Measurements from ENCODE around the gene FAM120B.

The FAM120B gene

DNA sequence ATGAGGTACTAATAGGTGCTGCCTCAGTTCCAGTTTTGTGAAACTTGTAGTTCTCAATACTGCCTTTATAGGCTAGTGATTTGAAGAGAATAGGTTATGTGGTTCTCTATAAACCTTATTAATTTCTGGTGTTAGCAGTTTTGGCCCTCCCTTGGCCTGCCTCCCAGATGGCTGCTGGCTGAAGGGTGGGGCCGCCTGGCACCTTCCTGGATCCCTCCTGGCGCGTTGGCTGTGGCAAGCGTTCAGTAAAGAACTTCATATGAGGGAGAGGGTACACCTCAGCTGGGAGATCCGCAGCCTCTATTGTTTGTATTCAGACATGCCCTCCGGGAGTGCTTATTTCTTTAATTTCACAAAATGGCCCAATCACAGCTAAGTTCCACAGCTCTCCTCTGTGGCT is 51.9 kb downstream of the FAM120B start:
- DNase-seq (ENCODE audit: low read depth) = no peak

DNA sequence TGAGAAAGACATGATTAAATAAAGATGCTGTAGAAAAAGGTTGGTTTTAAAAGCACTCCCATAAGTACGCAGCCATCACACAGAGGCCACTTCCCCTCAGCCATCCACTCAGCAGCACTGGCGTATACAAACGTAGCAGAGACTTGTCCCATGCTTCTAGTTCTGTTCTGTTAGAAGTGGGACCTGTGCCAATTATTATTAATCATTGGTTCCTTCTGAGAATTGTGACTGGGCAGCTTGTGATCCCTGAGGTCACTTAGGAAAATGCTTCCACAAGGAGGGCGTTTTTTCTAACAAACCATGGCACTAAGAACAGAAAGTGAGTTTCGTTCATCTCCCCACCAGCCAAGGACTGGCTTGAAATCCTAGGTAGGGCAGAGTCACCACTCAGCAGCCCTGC is 53.9 kb downstream of the FAM120B start:
- no peak for DNase-seq (ENCODE audit: low read depth)

DNA sequence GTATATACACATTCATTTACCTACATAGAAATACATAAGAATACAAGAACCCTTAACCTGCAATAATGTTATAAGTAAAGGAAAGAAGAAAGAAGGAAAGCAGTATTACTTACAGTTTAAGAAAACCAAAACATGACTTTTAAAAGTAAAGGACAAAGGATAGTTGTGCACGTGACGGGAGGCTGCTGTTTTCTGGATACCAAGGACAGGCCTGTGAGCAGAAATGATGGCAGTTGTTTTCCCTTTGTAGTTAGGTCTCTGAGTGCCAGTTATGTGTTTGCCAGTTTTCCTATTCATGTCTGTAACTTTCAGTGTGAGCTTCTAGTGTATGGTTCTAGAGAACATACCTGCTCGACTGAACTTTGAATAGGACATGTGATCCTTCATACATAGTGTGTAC is 54.8 kb downstream of the FAM120B start:
- DNase-seq (ENCODE audit: low read depth) = no peak

DNA sequence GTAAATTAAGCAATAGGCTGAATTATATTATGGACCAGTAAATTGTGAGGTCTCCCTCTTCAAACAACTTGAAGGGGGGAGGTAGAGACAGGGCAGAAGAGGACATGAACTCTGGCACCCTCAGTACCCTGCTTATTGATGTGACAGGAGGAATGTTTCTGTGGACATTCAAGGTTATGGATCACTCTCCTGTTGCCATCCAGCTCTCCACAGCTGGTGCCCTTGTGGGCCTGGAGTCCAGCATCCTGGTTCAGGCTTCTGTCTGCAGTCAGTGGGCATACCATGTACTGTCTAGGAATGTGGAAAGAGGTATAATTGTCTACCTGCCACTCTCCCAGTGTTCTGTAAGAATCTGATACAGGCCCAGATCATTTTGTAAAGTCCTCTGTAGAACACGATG is 55.6 kb downstream of the FAM120B start:
- no peak for DNase-seq (ENCODE audit: low read depth)

DNA sequence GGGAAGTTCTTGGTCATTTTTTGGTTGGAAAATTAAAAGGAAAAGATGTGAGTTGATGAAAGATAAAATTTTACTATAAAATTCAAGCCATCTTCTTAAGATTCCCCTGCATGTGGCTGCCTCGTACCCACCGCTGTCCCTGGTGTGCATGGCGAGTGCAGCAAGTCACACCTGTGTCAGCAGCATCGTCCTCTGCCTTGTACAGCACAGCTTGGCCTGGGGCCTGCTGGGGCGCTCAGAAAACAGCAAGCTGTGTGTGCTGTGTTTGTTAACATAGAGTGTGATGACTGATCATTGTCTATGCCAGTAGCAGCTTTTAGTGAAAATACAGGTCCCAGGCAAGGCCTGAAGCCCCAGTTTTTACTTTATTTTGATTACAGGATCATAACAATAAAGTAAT is 56.7 kb downstream of the FAM120B start:
- no peak for DNase-seq (ENCODE audit: low read depth)

DNA sequence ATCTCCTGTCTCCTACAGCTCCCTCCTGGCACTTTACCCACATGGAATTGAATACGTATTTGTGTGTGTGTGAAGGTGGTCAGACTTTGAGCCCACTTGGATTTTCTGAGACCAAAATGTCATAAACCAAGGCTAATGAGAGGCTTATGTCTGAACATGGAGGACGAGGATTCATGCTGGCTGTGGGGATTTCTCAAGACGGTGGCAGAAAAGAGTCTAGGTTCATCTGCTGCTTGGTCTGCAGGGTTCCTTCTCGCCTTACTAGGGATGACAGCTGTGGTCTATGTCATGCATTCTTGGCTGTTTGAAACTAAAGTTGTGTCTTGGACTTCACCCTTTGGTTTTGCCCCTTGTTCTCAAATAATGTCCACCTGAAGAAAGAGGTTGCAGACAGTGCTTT is 58.6 kb downstream of the FAM120B start:
- DNase-seq (ENCODE audit: low read depth) = no peak

DNA sequence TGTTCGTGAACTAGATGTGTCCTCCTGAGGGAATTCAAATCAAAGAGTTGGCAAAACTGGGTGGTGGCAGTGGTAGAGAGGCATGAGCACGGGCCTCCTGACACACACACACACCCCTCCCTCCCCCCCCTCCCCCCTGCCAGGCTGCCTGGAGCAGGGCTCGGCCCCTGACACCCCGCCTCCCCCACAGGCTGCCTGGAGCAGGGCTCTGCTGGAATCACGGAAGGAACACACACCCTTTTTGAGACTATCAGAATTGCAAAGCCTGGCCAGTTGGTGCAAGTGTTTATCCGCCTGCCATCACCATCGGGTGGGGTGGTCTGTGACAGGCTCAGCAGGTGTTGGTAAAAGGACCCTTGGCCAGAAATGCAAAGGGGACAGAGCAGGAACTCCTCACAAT is 59.0 kb downstream of the FAM120B start:
- DNase-seq (ENCODE audit: low read depth) = no peak

DNA sequence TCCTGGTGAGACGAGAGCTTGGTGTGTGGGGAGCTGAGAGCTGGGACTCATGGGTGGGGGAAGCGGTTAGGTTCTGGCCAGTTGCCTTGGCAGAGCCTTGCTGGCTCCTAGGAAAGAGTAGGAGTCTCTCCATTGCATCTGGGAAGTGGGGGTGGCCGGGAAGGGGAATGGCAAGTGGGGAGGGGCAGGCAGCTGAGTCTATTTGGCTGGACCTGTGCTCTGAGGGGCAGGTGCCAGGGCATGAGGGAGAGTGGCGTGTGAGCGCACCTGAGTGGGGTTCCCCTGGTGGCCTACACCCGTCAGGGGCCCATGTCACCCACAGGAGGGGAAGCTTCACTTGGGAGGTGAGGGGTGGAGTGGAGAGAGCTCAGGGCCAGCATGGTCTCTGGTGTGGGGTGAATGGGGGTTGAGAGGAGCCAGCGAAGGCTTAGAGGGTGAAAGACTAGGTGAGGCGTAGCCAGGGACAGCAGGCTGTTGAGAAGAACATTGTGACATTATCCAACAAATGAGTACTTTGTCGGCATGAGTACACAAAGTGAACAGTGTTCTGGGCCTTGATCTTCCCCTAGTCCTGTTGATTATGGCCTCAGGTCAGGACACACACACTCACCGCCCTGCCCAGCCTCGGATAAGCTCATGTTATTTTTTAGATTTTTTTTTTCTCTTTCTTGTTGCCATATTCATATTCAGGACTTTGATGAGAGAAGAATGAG is 59.8 kb downstream of the FAM120B start:
- no peak for DNase-seq (ENCODE audit: low read depth)

DNA sequence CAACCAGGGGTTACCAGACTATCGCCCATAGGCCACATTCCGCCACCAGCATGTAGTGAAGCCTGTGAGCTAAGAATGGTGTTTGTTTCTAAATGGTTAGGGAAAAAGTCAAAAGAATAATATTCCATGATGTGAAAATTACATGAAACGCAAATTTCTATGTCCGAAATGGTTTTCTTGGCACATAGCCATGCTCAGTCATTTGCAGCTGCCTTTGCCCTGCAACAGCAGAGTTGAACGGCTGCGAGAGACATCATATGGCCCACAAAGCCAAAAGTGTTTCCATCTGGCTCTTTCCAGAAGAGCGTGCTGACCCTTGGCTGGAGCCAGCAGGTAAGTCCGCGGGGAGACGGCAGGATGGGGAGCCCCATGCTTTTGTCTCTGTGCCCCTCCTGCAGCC is 60.7 kb downstream of the FAM120B start:
- no peak for DNase-seq (ENCODE audit: low read depth)

DNA sequence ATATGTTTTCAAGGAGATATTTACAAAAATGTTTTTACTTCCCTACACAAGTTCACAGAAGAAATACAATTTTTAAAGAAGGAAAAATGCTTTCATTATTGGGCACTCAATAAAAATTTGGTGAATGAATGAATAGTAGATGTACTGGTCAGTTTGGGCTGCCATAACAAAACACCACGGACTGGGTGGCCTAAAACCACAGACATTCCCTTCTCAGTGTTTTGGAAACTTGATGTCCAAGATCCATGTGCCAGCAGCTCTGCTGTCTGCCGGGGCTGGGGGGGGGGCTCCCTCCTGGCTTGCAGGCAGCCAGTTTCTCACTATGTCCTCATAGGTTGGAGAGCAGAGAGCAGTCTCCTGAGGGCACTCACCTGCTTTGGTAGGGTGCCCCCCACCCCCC is 62.0 kb downstream of the FAM120B start:
- peak; percentile 46 for DNase-seq (ENCODE audit: low read depth)

DNA sequence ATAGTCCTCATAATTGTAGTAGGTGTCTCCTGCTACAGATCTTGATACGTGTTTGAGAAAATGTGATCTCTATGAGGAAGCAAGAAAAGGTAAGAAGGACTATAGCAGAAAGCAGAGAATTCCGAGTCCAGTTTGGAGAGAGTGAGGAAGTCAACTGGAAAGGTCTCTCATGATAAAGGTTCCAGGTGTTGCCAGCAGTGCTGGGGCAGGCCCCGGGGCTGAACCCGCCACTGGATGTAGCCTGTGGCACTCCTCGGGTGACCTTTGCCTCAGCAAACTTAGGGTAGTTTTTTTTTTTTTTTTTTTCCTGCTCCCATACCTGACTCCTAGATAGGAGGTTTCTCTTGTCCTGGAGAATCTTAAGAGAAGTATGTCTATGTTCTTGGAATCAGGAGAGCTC is 62.8 kb downstream of the FAM120B start:
- no peak for DNase-seq (ENCODE audit: low read depth)

DNA sequence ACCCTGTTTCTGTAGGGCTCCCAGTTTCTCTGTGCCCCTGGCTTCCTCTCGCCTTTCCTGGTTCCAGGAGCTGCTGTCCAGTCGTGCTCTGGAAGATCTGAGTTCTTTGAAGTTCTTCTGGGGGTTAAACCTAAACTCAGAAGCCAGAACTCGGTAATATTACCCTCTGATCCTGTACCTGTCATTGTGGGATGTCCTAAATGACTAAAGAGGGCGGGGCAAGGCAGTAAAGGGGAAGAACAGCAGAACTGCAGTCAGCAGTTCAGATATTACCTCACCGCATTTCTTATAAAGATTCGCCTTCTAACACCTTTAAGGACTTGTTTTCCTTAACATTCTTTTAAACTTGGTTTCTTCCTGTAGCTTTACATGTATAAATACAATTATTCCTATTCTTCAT is 63.9 kb downstream of the FAM120B start:
- DNase-seq (ENCODE audit: low read depth) = no peak

DNA sequence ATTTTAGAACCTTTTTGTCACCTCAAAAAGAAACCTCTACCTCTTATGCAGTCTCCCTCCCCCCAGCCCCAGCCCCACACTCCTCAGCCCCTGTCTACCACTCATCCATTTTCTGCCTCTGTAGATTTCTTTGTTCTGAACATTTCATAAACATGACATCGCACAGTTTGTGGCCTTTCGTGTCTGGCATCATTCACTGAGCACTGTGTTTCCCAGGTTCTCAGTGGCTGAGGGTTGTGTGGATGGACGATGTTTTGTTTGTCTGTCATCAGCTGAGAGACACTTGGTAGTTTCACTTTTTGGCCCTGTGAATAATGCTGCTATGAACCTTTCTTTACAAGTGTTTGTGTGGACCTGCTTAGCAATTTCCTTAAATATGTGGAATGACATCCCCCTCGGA is 64.5 kb downstream of the FAM120B start:
- peak; percentile 50 for DNase-seq (ENCODE audit: low read depth)

DNA sequence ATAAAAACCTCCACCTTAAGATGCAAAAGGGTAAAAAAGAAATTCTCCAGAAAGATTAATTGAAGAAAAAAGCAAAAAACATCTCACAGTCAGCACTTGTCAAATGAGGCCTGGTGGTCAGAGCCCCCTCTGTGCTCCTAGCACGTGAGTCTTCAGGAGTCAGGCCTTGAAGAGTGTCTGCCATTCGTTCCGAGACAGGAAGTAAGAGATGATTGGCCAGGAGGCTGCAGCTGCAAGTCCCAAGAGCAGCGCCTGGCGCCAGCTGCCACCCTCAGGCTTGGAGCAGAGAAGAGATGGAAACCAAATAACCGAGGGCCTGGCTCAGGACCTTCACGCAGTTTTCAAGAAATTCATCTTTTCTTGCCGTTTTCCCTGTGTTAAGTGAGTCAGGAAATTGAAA is 65.0 kb downstream of the FAM120B start:
- DNase-seq (ENCODE audit: low read depth) = peak; percentile 41

DNA sequence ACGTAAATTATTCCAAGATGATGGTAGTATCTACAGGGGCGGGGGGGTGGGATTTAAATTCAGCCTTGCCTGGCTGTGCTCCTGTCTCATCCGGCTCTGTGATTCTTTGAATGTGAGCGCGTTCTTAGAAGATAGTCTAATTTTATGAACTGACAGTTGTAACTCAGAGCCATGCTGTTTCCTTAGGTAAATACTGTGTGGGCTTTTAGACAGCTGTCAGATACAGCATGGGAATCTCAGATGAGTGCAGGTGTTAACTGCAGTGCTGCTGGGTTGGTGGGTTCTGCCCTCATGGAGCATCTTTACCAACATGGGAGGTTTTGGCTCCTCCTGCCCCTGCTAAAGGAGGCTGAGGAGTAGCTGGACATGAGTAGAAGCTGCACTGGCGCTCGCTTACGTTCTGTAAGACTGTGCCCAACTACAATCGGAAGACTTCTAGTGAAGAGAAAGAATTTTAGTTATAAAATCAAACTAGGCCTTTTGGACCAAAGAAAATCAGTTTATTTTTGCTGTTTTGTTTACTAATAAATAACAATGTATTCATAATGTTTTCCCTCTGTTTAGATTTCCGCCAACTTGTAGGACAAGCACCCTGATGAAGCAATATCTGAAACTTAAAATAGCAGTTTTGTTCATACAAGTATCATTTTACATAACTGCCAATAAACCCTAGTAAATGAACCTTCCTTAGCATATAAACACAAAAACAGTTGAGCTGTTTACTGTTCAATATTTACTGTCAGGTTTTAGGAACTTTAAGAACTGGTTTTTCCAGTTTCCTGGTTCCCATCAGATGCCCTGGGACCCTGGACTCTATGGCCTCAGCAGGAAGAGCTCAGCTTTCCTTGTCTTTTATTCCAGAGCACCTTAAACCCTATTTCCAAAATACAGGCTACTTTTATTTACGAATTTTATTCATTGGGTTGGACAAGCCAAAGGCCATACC is 66.1 kb downstream of the FAM120B start:
- no peak for DNase-seq (ENCODE audit: low read depth)

DNA sequence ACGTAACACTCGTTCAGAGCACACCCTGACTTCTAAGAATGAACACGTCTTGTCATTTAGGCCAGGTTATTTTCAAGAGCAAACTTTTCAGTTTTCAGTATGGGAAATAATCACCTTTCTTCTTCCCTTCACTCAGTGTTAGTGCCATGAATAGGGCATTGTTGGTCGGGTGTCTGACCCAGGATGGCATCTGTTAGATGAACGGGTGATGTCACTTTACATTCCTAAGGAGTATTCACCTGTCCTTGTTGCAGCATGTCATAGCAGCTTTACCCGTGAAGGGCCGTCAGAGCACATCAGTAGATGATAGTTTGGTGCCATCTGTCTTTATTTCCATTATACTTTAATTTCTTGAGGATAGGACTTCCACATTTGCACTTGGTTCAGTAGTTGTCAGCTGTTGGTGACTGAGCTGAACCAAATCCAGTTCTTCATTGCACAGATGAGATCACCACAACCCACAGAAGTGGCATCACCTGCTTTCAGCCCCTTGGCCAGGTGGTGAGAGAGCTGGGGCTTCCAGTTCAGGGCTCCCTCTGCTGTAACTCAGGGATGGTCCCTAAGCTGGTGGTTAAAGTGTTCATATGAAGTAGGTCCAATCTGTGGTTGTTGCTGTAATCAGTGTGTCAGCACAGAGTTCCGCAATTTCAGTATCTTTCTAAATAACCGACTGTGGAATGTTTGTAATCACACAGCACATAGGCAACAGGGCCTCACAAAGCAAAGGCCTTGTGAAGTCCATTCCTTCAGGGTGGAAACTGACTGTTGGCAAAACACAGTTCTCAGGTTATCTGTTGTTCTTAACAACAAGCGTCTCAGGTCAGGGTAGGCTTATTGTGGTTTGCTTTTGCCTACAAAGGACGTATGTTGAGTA is 68.2 kb downstream of the FAM120B start:
- peak; percentile 99 for DNase-seq (ENCODE audit: low read depth)

DNA sequence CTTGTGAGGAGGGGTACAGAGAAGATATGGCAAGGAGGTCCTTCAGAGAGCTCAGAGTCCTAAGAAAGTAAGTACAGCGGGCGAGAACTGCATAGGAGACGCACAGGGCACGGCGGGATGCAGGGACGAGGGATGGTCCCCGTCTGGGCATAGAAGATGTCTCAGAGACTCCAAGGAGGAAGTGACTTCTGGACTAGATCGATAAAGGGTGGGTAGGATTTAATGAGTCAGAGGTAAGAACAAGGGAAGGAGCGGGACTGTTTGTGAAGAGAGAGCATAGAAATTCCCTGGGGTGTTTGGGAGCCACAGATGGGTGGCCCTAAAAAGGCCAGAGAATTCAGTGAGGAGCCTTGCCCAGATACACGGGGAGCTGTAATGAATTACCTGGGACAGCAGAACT is 69.1 kb downstream of the FAM120B start:
- no peak for DNase-seq (ENCODE audit: low read depth)

DNA sequence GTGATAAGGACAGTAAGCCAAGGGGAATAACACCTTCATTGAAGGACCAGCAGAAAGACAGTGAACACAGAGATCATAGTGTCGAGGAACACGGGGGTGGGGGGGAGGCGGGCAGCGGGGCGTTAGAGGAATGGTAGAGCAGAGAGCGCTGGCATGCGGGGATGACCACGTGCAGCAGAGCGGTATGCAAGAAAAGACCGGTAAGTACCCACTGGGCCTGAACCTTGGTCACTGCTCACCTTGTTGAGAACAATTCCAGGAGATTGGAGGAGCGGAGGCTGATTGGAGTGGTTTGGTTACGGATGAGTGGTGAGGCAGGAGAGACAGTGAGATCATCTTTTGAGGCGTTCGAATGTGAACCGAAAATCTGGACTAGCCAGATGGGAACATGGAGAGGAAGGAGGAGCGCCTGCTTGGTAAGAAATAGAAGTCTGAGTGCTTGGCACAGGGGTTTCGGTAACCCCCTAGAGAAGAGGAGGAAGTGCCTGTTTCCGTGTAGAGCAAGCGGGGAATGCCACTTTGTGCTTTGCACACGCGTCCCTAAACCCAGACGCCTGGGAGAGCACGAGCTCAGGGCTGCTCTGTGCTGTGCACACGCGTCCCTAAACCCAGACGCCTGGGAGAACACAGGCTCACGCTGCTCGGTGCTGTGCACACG is 70.0 kb downstream of the FAM120B start:
- DNase-seq (ENCODE audit: low read depth) = no peak

DNA sequence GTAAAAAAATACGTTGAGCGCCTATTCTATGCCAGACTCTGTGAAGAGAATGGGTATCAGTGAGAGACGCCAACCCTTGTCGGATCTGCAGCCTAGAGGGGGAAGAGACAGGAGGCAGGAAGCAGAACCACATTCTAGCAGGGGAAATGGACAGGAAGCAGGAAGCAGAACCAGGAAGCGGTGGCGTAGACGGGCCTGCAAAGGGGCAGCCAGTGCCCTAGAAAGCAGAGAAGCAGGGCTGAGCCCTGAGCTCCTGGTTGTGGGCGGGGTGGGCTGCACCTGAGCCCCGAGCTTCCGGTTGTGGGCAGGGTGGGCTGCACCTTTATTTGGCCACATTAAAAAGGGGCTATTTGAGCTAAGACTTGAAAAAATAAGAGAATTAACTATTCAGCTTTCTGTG is 71.9 kb downstream of the FAM120B start:
- DNase-seq (ENCODE audit: low read depth) = no peak

DNA sequence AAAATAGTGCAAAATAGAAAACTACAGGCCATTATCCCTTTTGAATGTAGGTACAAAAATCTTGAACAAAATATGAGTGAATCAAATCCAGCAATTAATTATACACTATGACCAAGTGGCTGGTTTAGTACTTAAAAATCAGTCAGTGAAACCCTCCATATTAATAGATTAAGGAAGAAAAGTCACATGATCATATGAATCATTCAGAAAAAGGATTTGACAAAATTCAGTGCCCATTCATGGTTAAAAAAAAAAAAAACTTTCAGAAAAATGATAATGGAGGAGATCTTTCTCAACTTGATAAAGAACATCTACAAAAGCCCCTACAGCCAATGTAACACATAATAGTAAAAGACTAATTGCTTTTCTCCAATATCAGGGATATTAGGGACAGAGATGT is 75.0 kb downstream of the FAM120B start:
- DNase-seq (ENCODE audit: low read depth) = no peak

DNA sequence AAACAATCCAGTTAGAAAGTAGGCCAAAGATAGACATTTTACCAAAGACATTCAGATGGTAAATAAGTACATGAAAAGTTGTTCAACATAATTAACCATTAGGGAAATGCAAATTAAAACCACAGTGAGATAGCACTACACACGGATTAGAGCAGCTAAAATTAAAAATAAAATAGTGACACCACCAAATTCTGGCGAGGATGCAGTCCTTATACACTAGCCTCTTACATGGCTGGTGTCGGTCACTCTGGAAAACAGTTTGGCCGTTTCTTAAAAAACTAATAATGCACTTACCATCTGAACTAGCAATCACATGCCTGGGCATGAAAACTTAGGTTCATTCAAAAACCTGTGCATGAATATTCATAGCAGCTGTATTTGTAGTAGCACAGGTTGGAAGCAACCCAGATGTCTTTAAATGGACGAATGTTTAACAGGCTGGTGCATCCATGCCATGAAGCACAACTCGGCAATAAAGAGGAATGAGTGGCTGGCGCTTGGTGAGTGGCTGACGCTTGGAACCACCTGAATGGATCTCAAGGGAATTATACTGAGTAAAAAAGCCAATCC is 77.0 kb downstream of the FAM120B start:
- DNase-seq (ENCODE audit: low read depth) = no peak

DNA sequence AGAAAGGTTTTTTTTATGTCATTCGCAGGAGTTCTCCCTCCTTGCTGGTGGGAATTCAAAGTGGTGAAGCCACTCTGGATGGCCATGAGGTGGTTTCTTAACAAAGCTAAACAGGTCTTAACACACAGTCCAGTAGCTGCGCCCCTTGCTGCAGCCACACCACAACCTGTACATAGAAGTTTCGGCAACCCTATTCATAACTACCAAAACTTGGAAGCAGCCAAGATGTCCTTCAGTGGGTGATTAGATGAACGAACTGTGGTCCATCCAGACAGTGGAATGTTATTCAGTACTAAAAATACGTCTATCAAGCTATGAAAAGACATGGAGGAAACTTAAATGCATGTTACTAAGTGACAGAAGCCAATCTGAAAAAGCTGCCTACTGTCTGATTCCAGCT is 78.9 kb downstream of the FAM120B start:
- DNase-seq (ENCODE audit: low read depth) = no peak

All from amniotic epithelial cell (primary cell).